Left forelimb (tissue), 1 donor: ENCODE results near the gene ACTR3.

Experiments
- DNase-seq: peaks from one replicate; pipeline ENCODE4 v3.0.0-alpha.2; 2018; ENCODE audit warnings: low spot score

The ACTR3 gene

GRCh38 chr2:113876503-113877387, 13.1 kb upstream of the ACTR3 start:
- no peak for DNase-seq

DNA sequence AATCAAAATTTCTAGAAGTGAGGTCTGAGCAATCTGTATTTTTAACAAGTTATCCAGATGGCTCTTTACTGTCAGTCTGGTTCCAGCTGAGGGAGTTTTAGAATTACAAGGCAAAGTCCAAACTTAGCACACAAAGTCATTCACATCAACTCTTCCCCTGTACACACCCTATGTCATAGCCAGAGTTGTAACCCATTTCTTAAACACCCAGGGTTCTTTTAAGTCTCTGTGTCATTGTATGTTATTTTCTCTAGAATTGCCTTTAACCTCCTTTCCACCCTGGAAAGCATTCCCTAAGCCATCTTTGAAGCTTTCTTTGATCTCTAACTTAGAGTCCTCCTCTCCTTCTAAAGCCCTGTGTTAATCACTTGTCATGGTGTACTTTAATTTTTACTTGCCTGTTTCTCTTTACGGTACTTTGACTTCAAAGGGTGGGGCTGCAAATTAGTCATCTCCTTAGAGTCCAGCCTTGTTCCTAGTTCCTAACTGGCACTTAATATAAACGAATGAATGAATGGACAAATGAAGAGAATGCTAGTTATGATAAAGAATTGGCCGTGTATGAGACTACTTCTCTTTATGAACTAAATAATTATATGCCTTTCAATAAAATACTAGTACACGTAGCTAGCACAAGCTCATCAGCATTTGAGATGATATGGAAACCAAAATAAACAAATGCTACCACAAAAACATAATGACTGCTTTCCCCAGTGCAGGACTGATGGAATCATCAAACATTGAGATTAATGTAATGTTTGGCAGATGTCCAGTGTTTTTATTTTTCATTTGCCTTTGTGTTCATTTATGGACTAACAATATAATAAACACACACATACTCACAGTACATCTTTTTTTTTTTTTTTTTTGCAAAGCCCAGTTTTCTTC, 11.9 kb upstream of the ACTR3 start:
- DNase-seq = no peak

- no peak for DNase-seq
Measured at GRCh38 chr2:113878743-113879142, 11.1 kb upstream of the ACTR3 start.

- DNase-seq = no peak
Measured at GRCh38 chr2:113879457-113879856, 10.4 kb upstream of the ACTR3 start.

GRCh38 chr2:113886479-113887008, 3.3 kb upstream of the ACTR3 start:
- DNase-seq = no peak

DNA sequence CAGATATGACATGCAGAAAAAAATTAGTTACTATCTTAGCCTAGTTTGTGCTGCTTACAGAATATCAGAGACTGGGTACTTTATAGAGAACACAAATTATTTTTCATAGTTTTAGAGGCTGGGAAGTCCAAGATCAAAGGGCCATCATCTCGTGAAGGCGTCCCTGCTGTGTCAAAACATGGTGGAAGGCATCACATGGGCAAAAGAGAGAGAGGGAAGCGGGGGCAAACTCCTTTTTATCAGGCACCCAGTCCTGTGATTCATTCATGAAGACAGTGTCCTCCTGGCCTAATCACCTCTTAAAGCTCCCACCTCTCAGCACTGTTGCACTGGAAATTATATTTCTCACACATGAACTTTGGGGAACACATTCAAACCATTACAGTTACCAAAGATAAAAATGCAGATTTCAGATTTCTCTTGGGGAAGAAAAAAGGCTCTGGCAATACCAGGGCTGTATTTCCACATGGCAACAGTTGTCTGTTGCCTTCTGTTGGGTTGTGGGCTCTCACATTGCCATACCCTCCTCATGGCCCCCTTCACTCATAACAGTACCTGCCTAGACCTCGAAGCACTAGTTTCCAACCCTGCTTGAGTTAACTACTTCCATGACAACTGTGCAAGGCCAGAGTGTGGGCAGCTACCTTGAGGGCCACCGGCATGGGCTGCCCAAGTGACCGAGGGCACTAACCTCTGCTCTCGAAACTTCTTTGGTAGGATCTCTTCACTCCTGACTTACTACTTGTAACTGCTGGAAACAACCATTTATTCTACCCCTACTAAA, 2.7 kb upstream of the ACTR3 start:
- DNase-seq = no peak

- DNase-seq = no peak
Measured at GRCh38 chr2:113888641-113889470, 1.0 kb upstream of the ACTR3 start.

- peak; percentile 69 for DNase-seq
Measured at GRCh38 chr2:113890253-113891235, 655 bp downstream of the ACTR3 start.

GRCh38 chr2:113891265-113891959, 1.5 kb downstream of the ACTR3 start:
- no peak for DNase-seq

DNA sequence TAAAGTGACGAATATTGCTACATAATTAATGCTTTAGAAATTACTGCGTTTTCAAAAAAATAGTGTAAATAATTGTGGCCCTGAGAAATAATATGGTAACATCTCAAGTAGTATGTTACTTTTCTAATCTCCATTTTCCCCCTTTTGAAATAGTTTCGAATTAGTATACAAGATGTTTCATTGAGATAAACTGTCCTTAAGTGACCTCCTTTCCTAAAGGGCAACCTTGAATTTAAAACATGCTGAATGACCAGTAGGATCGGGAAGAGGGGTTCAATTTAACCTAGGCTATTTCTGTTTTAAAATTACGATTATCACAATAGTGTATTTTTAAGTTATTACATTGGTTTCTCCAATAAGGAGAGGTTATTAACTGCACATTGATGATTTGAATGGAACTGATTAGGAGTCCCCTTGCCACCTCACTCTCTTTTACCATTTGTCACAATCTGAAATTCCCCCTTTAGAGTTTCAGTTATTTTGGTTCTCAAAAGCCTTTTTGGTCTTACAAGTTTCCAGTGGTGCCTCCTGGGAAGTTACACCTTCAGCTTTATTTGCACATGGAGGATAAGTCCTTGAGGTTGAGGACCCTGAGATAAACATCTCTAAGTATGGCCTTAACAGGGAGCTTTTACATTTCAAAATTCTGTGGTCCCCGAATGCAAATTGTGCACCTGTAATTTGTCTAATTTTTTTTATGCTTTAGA, 2.3 kb downstream of the ACTR3 start:
- no peak for DNase-seq

- DNase-seq = no peak
Measured at GRCh38 chr2:113894156-113894743, 4.4 kb downstream of the ACTR3 start.

GRCh38 chr2:113895301-113895700, 5.4 kb downstream of the ACTR3 start:
- DNase-seq = no peak

- DNase-seq = no peak
Measured at GRCh38 chr2:113895819-113896563, 6.1 kb downstream of the ACTR3 start.

- DNase-seq = no peak
Measured at GRCh38 chr2:113896791-113897190, 6.9 kb downstream of the ACTR3 start.

DNA sequence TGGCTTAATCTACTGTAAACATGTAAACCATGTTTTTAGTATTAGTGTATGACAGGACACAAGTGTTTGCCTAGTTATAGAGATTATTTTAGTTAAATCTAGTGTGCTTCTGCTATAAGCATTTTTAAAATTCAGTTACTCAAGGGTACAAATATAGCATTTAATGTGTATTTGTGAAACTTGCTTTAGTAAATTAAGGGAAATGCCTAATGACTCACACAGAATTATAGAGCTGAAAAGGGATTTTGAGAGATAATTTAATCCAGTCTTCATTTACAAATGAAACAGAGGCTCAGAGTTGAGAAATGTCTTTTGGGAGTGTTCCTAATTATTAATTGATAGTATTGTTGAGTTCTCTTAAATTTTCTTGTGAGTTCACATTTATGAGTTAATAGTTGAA, 8.2 kb downstream of the ACTR3 start:
- no peak for DNase-seq

- DNase-seq = no peak
Measured at GRCh38 chr2:113899166-113899565, 9.3 kb downstream of the ACTR3 start.

DNA sequence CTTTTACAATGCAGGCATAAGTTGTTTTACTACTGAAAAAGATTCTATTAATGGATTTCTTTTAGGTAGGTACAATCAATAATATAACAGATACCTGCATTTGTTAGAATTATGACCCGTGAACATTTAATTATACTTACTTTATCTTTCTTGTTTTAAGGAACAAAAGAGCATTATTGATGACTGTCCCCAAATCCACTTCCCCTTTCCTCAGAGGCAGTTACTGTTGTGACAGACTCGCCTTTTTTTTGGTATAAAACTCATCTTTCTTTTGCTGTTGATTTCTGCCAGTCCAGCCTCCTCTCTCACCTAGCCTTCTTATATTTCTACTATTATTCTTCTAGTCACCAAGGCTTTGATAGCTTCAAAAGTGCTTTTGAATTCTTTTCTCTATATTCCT, 12.1 kb downstream of the ACTR3 start:
- DNase-seq = no peak
